ENCODE data around the gene MGARP.
A peak's percentile ranks its signal among the peaks of the same experiment; 100 is the strongest.
"Not testable (repeated sequence)": the region's sequence is repeated elsewhere in the genome, so short reads cannot be mapped to it uniquely, and the experiment has no call there.

Gene MGARP

GRCh38 chr4:139279760-139280620 is at the start of gene MGARP:
TSS of gene MGARP (minus strand) at chr4:139280225. CDS start at chr4:139280158, 67 bp downstream.
- Histone ChIP-seq H3K4me3 (ENCODE audit: low read depth, low read length) (peak within 1 kb of the TSS; percentile 62), H3K27me3 (replicated peaks) (no peaks in the 10 kb centered on the region), H3K36me3 (replicated peaks) (no peaks in the 10 kb centered on the region), H3K27ac (no peak within 1 kb of the TSS)
- no peak for DNase-seq
- TF ChIP-seq CTCF (IDR thresholded peaks at IDR 0.05; ENCODE audit: low read depth, low read length, missing control alignments), result no peak
- in situ Hi-C loops (cut with HindIII; ENCODE audit: low pct_ligation_motif_present, low sequenced_read_pairs), result no loop called here

- DNase-seq, result no peak
- no peaks in the 10 kb centered on the region for H3K27me3 ChIP-seq (replicated peaks)
- H3K36me3 ChIP-seq (replicated peaks), result peaks cover 5% of the 10 kb centered on the region
- H3K4me3 ChIP-seq (ENCODE audit: low read depth, low read length), result no peak overlapping the region
- H3K27ac ChIP-seq, result no peak overlapping the region
- no peak for TF ChIP-seq CTCF (IDR thresholded peaks at IDR 0.05; ENCODE audit: low read depth, low read length, missing control alignments)
- in situ Hi-C loops (cut with HindIII; ENCODE audit: low pct_ligation_motif_present, low sequenced_read_pairs), result no loop called here
Measured at GRCh38 chr4:139329665-139330200, 49.7 kb upstream of the MGARP start.

- in situ Hi-C loops (cut with HindIII; ENCODE audit: low pct_ligation_motif_present, low sequenced_read_pairs), result no loop called here
- no peak for TF ChIP-seq CTCF (IDR thresholded peaks at IDR 0.05; ENCODE audit: low read depth, low read length, missing control alignments)
Measured at GRCh38 chr4:139324620-139325019, 44.6 kb upstream of the MGARP start.

GRCh38 chr4:139322541-139322940 is 42.5 kb upstream of the MGARP start:
- in situ Hi-C loops (cut with HindIII; ENCODE audit: low pct_ligation_motif_present, low sequenced_read_pairs); H3K36me3 ChIP-seq (replicated peaks); DNase-seq; H3K27ac ChIP-seq; H3K4me3 ChIP-seq (ENCODE audit: low read depth, low read length); H3K27me3 ChIP-seq (replicated peaks): not testable (repeated sequence)

More at GRCh38 chr4:139324620-139325019, 44.6 kb upstream of the MGARP start:
- Histone ChIP-seq H3K4me3 (ENCODE audit: low read depth, low read length) (no peak overlapping the region), H3K36me3 (replicated peaks) (peaks cover 3% of the 10 kb centered on the region), H3K27ac (no peak overlapping the region), H3K27me3 (replicated peaks) (no peaks in the 10 kb centered on the region)
- no peak for DNase-seq

GRCh38 chr4:139322070-139322469 is 42.0 kb upstream of the MGARP start:
- H3K27ac ChIP-seq; DNase-seq; H3K27me3 ChIP-seq (replicated peaks); H3K4me3 ChIP-seq (ENCODE audit: low read depth, low read length); in situ Hi-C loops (cut with HindIII; ENCODE audit: low pct_ligation_motif_present, low sequenced_read_pairs); H3K36me3 ChIP-seq (replicated peaks): not testable (repeated sequence)

- in situ Hi-C loops (cut with HindIII; ENCODE audit: low pct_ligation_motif_present, low sequenced_read_pairs), result no loop called here
- Histone ChIP-seq H3K27ac (no peak overlapping the region), H3K27me3 (replicated peaks) (no peaks in the 10 kb centered on the region), H3K4me3 (ENCODE audit: low read depth, low read length) (no peak overlapping the region), H3K36me3 (replicated peaks) (no peaks in the 10 kb centered on the region)
- no peak for DNase-seq
- no peak for TF ChIP-seq CTCF (IDR thresholded peaks at IDR 0.05; ENCODE audit: low read depth, low read length, missing control alignments)
Measured at GRCh38 chr4:139319571-139319970, 39.5 kb upstream of the MGARP start.
